ENCODE data around the gene COMP.

COMP gene

GRCh38 chr19:18750295-18750970, 40.7 kb downstream of the COMP start:
- TF ChIP-seq CTCF (IDR thresholded peaks at IDR 0.05), result no peak
- H3K4me1 ChIP-seq (ENCODE audit: control insufficient read depth in 1 of 2, insufficient read depth in 1 of 2, low read depth in 1 of 2, low read length in 1 of 2), result no peaks in the 10 kb centered on the region
- no peak overlapping the region for H3K27ac ChIP-seq
- H3K4me3 ChIP-seq (ENCODE audit: low read depth in 1 of 2, low read length in 1 of 2), result no peak overlapping the region
- no peaks in the 10 kb centered on the region for H3K27me3 ChIP-seq
- H3K9me3 ChIP-seq, result no peaks in the 10 kb centered on the region
- no peaks in the 10 kb centered on the region for H3K36me3 ChIP-seq

- H3K4me3 ChIP-seq (ENCODE audit: low read depth in 1 of 2, low read length in 1 of 2), result no peak overlapping the region
- TF ChIP-seq CTCF (IDR thresholded peaks at IDR 0.05), result no peak
- no peaks in the 10 kb centered on the region for H3K9me3 ChIP-seq
- no peaks in the 10 kb centered on the region for H3K27me3 ChIP-seq
- H3K27ac ChIP-seq, result no peak overlapping the region
- H3K36me3 ChIP-seq, result no peaks in the 10 kb centered on the region
- H3K4me1 ChIP-seq (ENCODE audit: control insufficient read depth in 1 of 2, insufficient read depth in 1 of 2, low read depth in 1 of 2, low read length in 1 of 2), result no peaks in the 10 kb centered on the region
These were observed 41.5 kb downstream of the COMP start for GRCh38 chr19:18749362-18750231.

GRCh38 chr19:18746401-18747325, 44.4 kb downstream of the COMP start:
- H3K36me3 ChIP-seq, result no peaks in the 10 kb centered on the region
- H3K27ac ChIP-seq, result no peak overlapping the region
- TF ChIP-seq CTCF (IDR thresholded peaks at IDR 0.05), result no peak
- H3K4me3 ChIP-seq (ENCODE audit: low read depth in 1 of 2, low read length in 1 of 2), result no peak overlapping the region
- H3K27me3 ChIP-seq, result no peaks in the 10 kb centered on the region
- no peaks in the 10 kb centered on the region for H3K4me1 ChIP-seq (ENCODE audit: control insufficient read depth in 1 of 2, insufficient read depth in 1 of 2, low read depth in 1 of 2, low read length in 1 of 2)
- no peaks in the 10 kb centered on the region for H3K9me3 ChIP-seq

- no peak for TF ChIP-seq CTCF (IDR thresholded peaks at IDR 0.05)
- H3K4me1 ChIP-seq (ENCODE audit: control insufficient read depth in 1 of 2, insufficient read depth in 1 of 2, low read depth in 1 of 2, low read length in 1 of 2), result no peaks in the 10 kb centered on the region
- no peak overlapping the region for H3K4me3 ChIP-seq (ENCODE audit: low read depth in 1 of 2, low read length in 1 of 2)
- H3K27ac ChIP-seq, result no peak overlapping the region
- H3K27me3 ChIP-seq, result no peaks in the 10 kb centered on the region
- H3K9me3 ChIP-seq, result no peaks in the 10 kb centered on the region
- H3K36me3 ChIP-seq, result no peaks in the 10 kb centered on the region
These were observed 45.2 kb downstream of the COMP start for GRCh38 chr19:18745931-18746330.

- H3K36me3 ChIP-seq, result no peaks in the 10 kb centered on the region
- TF ChIP-seq CTCF (IDR thresholded peaks at IDR 0.05), result no peak
- no peak overlapping the region for H3K27ac ChIP-seq
- H3K27me3 ChIP-seq, result no peaks in the 10 kb centered on the region
- no peaks in the 10 kb centered on the region for H3K4me1 ChIP-seq (ENCODE audit: control insufficient read depth in 1 of 2, insufficient read depth in 1 of 2, low read depth in 1 of 2, low read length in 1 of 2)
- H3K9me3 ChIP-seq, result no peaks in the 10 kb centered on the region
- H3K4me3 ChIP-seq (ENCODE audit: low read depth in 1 of 2, low read length in 1 of 2), result no peak overlapping the region
These were observed 45.9 kb downstream of the COMP start for GRCh38 chr19:18745012-18745735.

All from neutrophil (primary cell).